B cell (primary cell): Measurements from ENCODE around the gene OR10G3. TPM values are rescaled to one million over a fixed set of nuclear protein-coding genes. Genes with fewer than 3 reads are reported as not detected.

Source experiments
- ATAC-seq: fragments of 200-7000 bp; cut with Tn5 transposase; one replicate; pipeline ENCODE4 v1.10.0; 2021; ENCODE audit warnings: low read depth, mild to moderate bottlenecking, moderate number of reproducible peaks, moderate library complexity
- CTCF ChIA-PET: fragments of 350-600 bp; sonication (Branson Sonifier 250); formaldehyde crosslinking; loops from one replicate; lab custom pipeline; 2021; ENCODE audit warnings: antibody characterized with exemption, inconsistent platforms; lab: Charles Lee
- POLR2A ChIA-PET: fragments of 350-600 bp; sonication (Branson Sonifier 250); formaldehyde crosslinking; loops from one replicate; lab custom pipeline; 2021; ENCODE audit warnings: antibody characterized with exemption; lab: Charles Lee
- DNase-seq: peaks from one replicate; pipeline ENCODE4 v3.0.0; 2013
- H2AFZ ChIP-seq: 2 replicates; pipeline ENCODE4 v1.6.1; 2012; ENCODE audit warnings: mild to moderate bottlenecking, low read depth, low read length; ENCODE audit not compliant: insufficient read depth, poor library complexity, severe bottlenecking
- H3K27ac ChIP-seq, 2 donors: 1 replicate in 1 of 2; 2 replicates in 1 of 2; pipeline ENCODE4 v1.5.1; 2012 to 2013; ENCODE audit warnings: low read length in 2 of 2, mild to moderate bottlenecking in 2 of 2, moderate library complexity in 1 of 2
- H3K27me3 ChIP-seq, 4 experiments: fragments of 200-600 bp in 1 of 4; sonication (generic) in 1 of 4; replicated peaks in 1 of 4; 1 replicate in 2 of 4; 2 replicates in 2 of 4; pipeline versions ENCODE4 v1.6.1 to v1.7.0; 2013 to 2016; ENCODE audit warnings: low read length in 3 of 4, mild to moderate bottlenecking in 2 of 4, mixed read lengths in 1 of 4, moderate library complexity in 1 of 4; ENCODE audit not compliant: insufficient read depth in 4 of 4, control insufficient read depth in 3 of 4; ENCODE audit errors: control extremely low read depth in 1 of 4
- H3K36me3 ChIP-seq, 2 experiments: replicated peaks in 1 of 2; 1 replicate in 1 of 2; 2 replicates in 1 of 2; pipeline versions ENCODE4 v1.6.1 to v1.7.1; 2013; ENCODE audit warnings: low read length in 1 of 2; ENCODE audit not compliant: insufficient read depth in 2 of 2, control insufficient read depth in 1 of 2; ENCODE audit errors: control extremely low read depth in 1 of 2, extremely low read depth in 1 of 2
- H3K4me1 ChIP-seq, 2 donors: fragments of 200-600 bp in 1 of 2; sonication (generic) in 1 of 2; 1 replicate in 1 of 2; 2 replicates in 1 of 2; pipeline versions ENCODE4 v1.5.1 to v1.6.1; 2013 to 2017; ENCODE audit warnings: low read length in 2 of 2; ENCODE audit not compliant: control insufficient read depth in 2 of 2, insufficient read depth in 2 of 2
- H3K4me2 ChIP-seq: replicated peaks from 2 replicates; pipeline ENCODE3; 2012; ENCODE audit warnings: mild to moderate bottlenecking, low read depth, low read length; ENCODE audit not compliant: poor library complexity, severe bottlenecking
- H3K4me3 ChIP-seq, 5 experiments: fragments of 200-600 bp in 1 of 5; sonication (generic) in 1 of 5; 1 replicate in 3 of 5; 2 replicates in 2 of 5; pipeline versions ENCODE4 v1.5.1 to v1.7.0; 2011 to 2016; ENCODE audit warnings: low read length in 4 of 5, mild to moderate bottlenecking in 4 of 5, low read depth in 2 of 5, control low read depth in 1 of 5, moderate library complexity in 1 of 5; ENCODE audit not compliant: insufficient read depth in 1 of 5; ENCODE audit errors: control extremely low read depth in 1 of 5, extremely low read depth in 1 of 5
- H3K79me2 ChIP-seq: fragments of 200-600 bp; sonication (generic); one replicate; pipeline ENCODE4 v1.6.0; 2016; ENCODE audit warnings: low read length; ENCODE audit not compliant: control insufficient read depth, insufficient read depth
- H3K9ac ChIP-seq: fragments of 200-600 bp; sonication (generic); 2 replicates; pipeline ENCODE4 v1.6.1; 2017; ENCODE audit warnings: mild to moderate bottlenecking, low read length, moderate library complexity
- H3K9me3 ChIP-seq, 3 donors: one replicate each; pipeline versions ENCODE4 v1.6.1 to v1.7.1; 2013; ENCODE audit warnings: low read length in 2 of 3; ENCODE audit not compliant: control insufficient read depth in 2 of 3, insufficient read depth in 1 of 3; ENCODE audit errors: control extremely low read depth in 1 of 3
- H4K20me1 ChIP-seq: 2 replicates; pipeline ENCODE4 v1.6.0; 2012; ENCODE audit warnings: mild to moderate bottlenecking, low read length; ENCODE audit not compliant: insufficient read depth, control insufficient read depth, poor library complexity, severe bottlenecking
- H3K27ac Mint-ChIP-seq: one replicate; pipeline ENCODE4 v1.8.0; 2021; ENCODE audit warnings: mixed read lengths
- H3K27me3 Mint-ChIP-seq: one replicate; pipeline ENCODE4 v1.8.0; 2021; ENCODE audit warnings: mixed read lengths
- H3K4me1 Mint-ChIP-seq: one replicate; pipeline ENCODE4 v1.8.0; 2021; ENCODE audit warnings: mixed read lengths
- H3K4me3 Mint-ChIP-seq: one replicate; pipeline ENCODE4 v1.8.0; 2021; ENCODE audit warnings: mixed read lengths
- H3K9me3 Mint-ChIP-seq: one replicate; pipeline ENCODE4 v1.8.0; 2022; ENCODE audit warnings: mixed read lengths; ENCODE audit not compliant: insufficient read depth
- EZH2 ChIP-seq: IDR thresholded peaks from 2 replicates; pipeline ENCODE4 v1.6.1; 2012; ENCODE audit warnings: borderline replicate concordance, low read depth, mild to moderate bottlenecking, moderate library complexity, low read length; ENCODE audit not compliant: insufficient read depth, poor library complexity, severe bottlenecking
- WGBS: methylation state at CpG from one replicate; pipeline ENCODE4 v1.1.5; 2013; ENCODE audit warnings: missing lambda C conversion rate; ENCODE audit not compliant: insufficient coverage; 5-methylcytosine and 5-hydroxymethylcytosine counted together
- intact Hi-C: fragments of 100-400 bp; cut with micrococcal nuclease; formaldehyde crosslinking; loops from one replicate; pipeline ENCODE4 v1.10.0; 2022
- polyA plus RNA-seq: library from polyadenylated mRNA; depleted of rRNA; stranded (reverse); fragments of >200 nt; gene quantifications from 2 replicates; pipeline ENCODE4 v1.2.3, GENCODE V29; 2012
- total RNA-seq, 2 donors: library from RNA; stranded (reverse); fragments of 120-200 nt in 1 of 2; gene quantifications; 1 replicate in 1 of 2; 2 replicates in 1 of 2; pipeline versions ENCODE4 v1.2.3 to v1.2.4, GENCODE V29; 2013 to 2022
- TF ChIP-seq, protein P1 (sequence below): fragments of 200-600 bp; IDR thresholded peaks from one replicate; pipeline ENCODE4 v1.8.0; 2022; ENCODE audit warnings: antibody characterized with exemption, mild to moderate bottlenecking

OR10G3 gene
- total and polyA plus RNA-seq, 2 donors (not counting 1 experiment from before 2014, with no cell fraction given), result not detected

DNA sequence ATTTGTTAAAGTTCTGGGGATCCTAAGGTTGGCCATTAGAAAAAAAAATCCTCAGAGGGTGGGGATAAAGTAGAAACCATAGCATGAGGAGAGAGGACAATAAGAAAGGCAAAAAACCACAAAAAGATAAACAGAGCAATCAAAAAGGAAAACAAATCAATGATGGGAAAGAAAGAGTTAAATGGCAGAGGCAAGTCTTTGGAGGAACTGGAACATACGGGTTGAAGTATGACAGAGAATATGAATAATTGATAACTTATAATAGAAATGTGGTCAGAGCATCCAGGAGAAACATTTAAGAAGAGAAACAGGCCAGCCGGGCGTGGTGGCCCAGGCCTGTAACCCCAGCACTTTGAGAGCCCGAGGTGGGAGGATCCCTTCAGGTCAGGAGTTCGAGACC, 35.9 kb downstream of the OR10G3 start:
- no peaks in the 10 kb centered on the region for H3K4me1 ChIP-seq
- no peak overlapping the region for H3K4me3 ChIP-seq
- CTCF ChIA-PET, result no interaction called here
- H4K20me1 ChIP-seq, result no peaks in the 10 kb centered on the region
- no peak overlapping the region for H3K4me3 Mint-ChIP-seq
- peaks cover 0 to 7% (median 2%) of the 10 kb centered on the region in 4 experiments for H3K27me3 ChIP-seq
- ATAC-seq, result no peak
- peaks cover 26% of the 10 kb centered on the region for H3K27me3 Mint-ChIP-seq
- intact Hi-C loops, result no loop called here
- no peak overlapping the region for H2AFZ ChIP-seq
- H3K27ac ChIP-seq, result no peak overlapping the region
- no peak for DNase-seq
- no peaks in the 10 kb centered on the region for H3K4me1 Mint-ChIP-seq
- no peak overlapping the region for H3K27ac Mint-ChIP-seq
- H3K9me3 ChIP-seq, result no peaks in the 10 kb centered on the region
- TF ChIP-seq, protein P1, sequence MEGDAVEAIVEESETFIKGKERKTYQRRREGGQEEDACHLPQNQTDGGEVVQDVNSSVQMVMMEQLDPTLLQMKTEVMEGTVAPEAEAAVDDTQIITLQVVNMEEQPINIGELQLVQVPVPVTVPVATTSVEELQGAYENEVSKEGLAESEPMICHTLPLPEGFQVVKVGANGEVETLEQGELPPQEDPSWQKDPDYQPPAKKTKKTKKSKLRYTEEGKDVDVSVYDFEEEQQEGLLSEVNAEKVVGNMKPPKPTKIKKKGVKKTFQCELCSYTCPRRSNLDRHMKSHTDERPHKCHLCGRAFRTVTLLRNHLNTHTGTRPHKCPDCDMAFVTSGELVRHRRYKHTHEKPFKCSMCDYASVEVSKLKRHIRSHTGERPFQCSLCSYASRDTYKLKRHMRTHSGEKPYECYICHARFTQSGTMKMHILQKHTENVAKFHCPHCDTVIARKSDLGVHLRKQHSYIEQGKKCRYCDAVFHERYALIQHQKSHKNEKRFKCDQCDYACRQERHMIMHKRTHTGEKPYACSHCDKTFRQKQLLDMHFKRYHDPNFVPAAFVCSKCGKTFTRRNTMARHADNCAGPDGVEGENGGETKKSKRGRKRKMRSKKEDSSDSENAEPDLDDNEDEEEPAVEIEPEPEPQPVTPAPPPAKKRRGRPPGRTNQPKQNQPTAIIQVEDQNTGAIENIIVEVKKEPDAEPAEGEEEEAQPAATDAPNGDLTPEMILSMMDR, result no peak
- no peak for TF ChIP-seq EZH2
- H3K79me2 ChIP-seq, result no peaks in the 10 kb centered on the region
- 63% methylated on average over 4 of the region's 5 CpGs for WGBS
- no peak overlapping the region for H3K4me2 ChIP-seq
- H3K9ac ChIP-seq, result no peak overlapping the region
- H3K9me3 Mint-ChIP-seq, result no peaks in the 10 kb centered on the region
- POLR2A ChIA-PET, result no interaction called here
- H3K36me3 ChIP-seq, result no peaks in the 10 kb centered on the region

- no peak overlapping the region for H3K27ac Mint-ChIP-seq
- WGBS, result 90% methylated on average over 4 of the region's 7 CpGs
- H3K27me3 ChIP-seq, result peaks cover 0 to 9% (median 6%) of the 10 kb centered on the region in 4 experiments
- H3K4me3 ChIP-seq, result no peak overlapping the region
- H3K4me1 Mint-ChIP-seq, result no peaks in the 10 kb centered on the region
- H3K36me3 ChIP-seq, result no peaks in the 10 kb centered on the region
- H3K9me3 ChIP-seq, result no peaks in the 10 kb centered on the region
- no peak overlapping the region for H3K9ac ChIP-seq
- no peak overlapping the region for H2AFZ ChIP-seq
- TF ChIP-seq, protein P1, result no peak
- no peak for TF ChIP-seq EZH2
- no peaks in the 10 kb centered on the region for H3K4me1 ChIP-seq
- ATAC-seq (no peak), DNase-seq (no peak)
- no peaks in the 10 kb centered on the region for H3K79me2 ChIP-seq
- intact Hi-C loops, result no loop called here
- H3K4me3 Mint-ChIP-seq, result no peak overlapping the region
- H4K20me1 ChIP-seq, result no peaks in the 10 kb centered on the region
- no peaks in the 10 kb centered on the region for H3K9me3 Mint-ChIP-seq
- H3K27me3 Mint-ChIP-seq, result peaks cover 30% of the 10 kb centered on the region
- H3K27ac ChIP-seq, result no peak overlapping the region
- ChIA-PET POLR2A (no interaction called here), CTCF (interaction anchor here (1.1 kb wide), 1 partner anchor 45 kb away, joined by 3 read pairs; no protein-coding TSS in a partner anchor)
- no peak overlapping the region for H3K4me2 ChIP-seq
Observed at GRCh38 chr14:21543521-21543960, 36.3 kb downstream of the OR10G3 start.
